ENCODE data around the gene DHRSX. TPM values are rescaled to one million over a fixed set of nuclear protein-coding genes. Genes with fewer than 3 reads are reported as not detected.

Gene DHRSX
- total and polyA plus RNA-seq, 3 experiments from 2014 or later: 21.5 to 26.6 (median 25.3) TPM

GRCh38 chrX:2336181-2336580 is 164.6 kb downstream of the DHRSX start:
- Histone ChIP-seq H3K9me3 (ENCODE audit: low read length) (no peaks in the 10 kb centered on the region), H3K36me3 (ENCODE audit: insufficient read depth, low read length) (no peaks in the 10 kb centered on the region), H3K27ac (ENCODE audit: low read depth, low read length) (no peak overlapping the region), H3K4me3 (ENCODE audit: low read length) (no peak overlapping the region), H3K27me3 (ENCODE audit: insufficient read depth, low read length, poor library complexity, severe bottlenecking) (no peaks in the 10 kb centered on the region), H3K4me1 (ENCODE audit: insufficient read depth, low read length) (no peaks in the 10 kb centered on the region)
- no peak for DNase-seq
- Mint-ChIP-seq H3K9me3 (peaks cover 0 to 16% (median 5%) of the 10 kb centered on the region in 5 donors), H3K27ac (peak overlapping the region in 1 of 8 donors; percentile 75), H3K4me1 (no peaks in the 10 kb centered on the region), H3K27me3 (peaks cover 0 to 2% of the 10 kb centered on the region in 2 donors), H3K36me3 (peaks cover 13 to 43% (median 31%) of the 10 kb centered on the region in 3 donors), H3K4me3 (no peak overlapping the region)
- ChIA-PET CTCF (no interaction called here), POLR2A (no interaction called here)

- H3K27ac Mint-ChIP-seq: no peak overlapping the region
These were observed 166.5 kb downstream of the DHRSX start for GRCh38 chrX:2334237-2334636.

GRCh38 chrX:2332252-2332651 is 168.5 kb downstream of the DHRSX start:
- no peaks in the 10 kb centered on the region for H3K4me1 ChIP-seq (ENCODE audit: insufficient read depth, low read length)
- peaks cover 0 to 2% of the 10 kb centered on the region in 2 donors for H3K27me3 Mint-ChIP-seq
- no peak overlapping the region for H3K4me3 ChIP-seq (ENCODE audit: low read length)
- peaks cover 1 to 11% (median 4%) of the 10 kb centered on the region in 3 donors for H3K36me3 Mint-ChIP-seq
- no peak overlapping the region for H3K4me3 Mint-ChIP-seq
- no peaks in the 10 kb centered on the region for H3K9me3 ChIP-seq (ENCODE audit: low read length)
- DNase-seq: no peak
- POLR2A ChIA-PET: no interaction called here
- no peak overlapping the region for H3K27ac ChIP-seq (ENCODE audit: low read depth, low read length)
- H3K27ac Mint-ChIP-seq: no peak overlapping the region
- no peaks in the 10 kb centered on the region for H3K9me3 Mint-ChIP-seq
- CTCF ChIA-PET: no interaction called here
- no peaks in the 10 kb centered on the region for H3K36me3 ChIP-seq (ENCODE audit: insufficient read depth, low read length)
- no peaks in the 10 kb centered on the region for H3K27me3 ChIP-seq (ENCODE audit: insufficient read depth, low read length, poor library complexity, severe bottlenecking)
- no peaks in the 10 kb centered on the region for H3K4me1 Mint-ChIP-seq

More at GRCh38 chrX:2334237-2334636, 166.5 kb downstream of the DHRSX start:
- Histone ChIP-seq H3K4me3 (ENCODE audit: low read length) (no peak overlapping the region), H3K27ac (ENCODE audit: low read depth, low read length) (no peak overlapping the region), H3K4me1 (ENCODE audit: insufficient read depth, low read length) (no peaks in the 10 kb centered on the region), H3K9me3 (ENCODE audit: low read length) (no peaks in the 10 kb centered on the region), H3K36me3 (ENCODE audit: insufficient read depth, low read length) (no peaks in the 10 kb centered on the region), H3K27me3 (ENCODE audit: insufficient read depth, low read length, poor library complexity, severe bottlenecking) (no peaks in the 10 kb centered on the region)
- Mint-ChIP-seq H3K27me3 (peaks cover 0 to 2% of the 10 kb centered on the region in 2 donors), H3K36me3 (peaks cover 5 to 27% (median 14%) of the 10 kb centered on the region in 3 donors), H3K4me3 (no peak overlapping the region), H3K9me3 (peaks cover 0 to 5% (median 0%) of the 10 kb centered on the region in 5 donors), H3K4me1 (no peaks in the 10 kb centered on the region)
- ChIA-PET POLR2A (no interaction called here), CTCF (no interaction called here)
- no peak for DNase-seq

GRCh38 chrX:2330910-2331309 is 169.9 kb downstream of the DHRSX start:
- no peak for DNase-seq
- ChIA-PET POLR2A (no interaction called here), CTCF (no interaction called here)
- no peak overlapping the region for H3K27ac ChIP-seq (ENCODE audit: low read depth, low read length)
- no peaks in the 10 kb centered on the region for H3K4me1 ChIP-seq (ENCODE audit: insufficient read depth, low read length)
- Mint-ChIP-seq H3K9me3 (no peaks in the 10 kb centered on the region), H3K27me3 (peaks cover 0 to 2% of the 10 kb centered on the region in 2 donors), H3K27ac (peak overlapping the region in 2 of 8 donors; percentile 0 to 2), H3K36me3 (peaks cover 0 to 6% (median 3%) of the 10 kb centered on the region in 3 donors), H3K4me3 (no peak overlapping the region), H3K4me1 (peaks cover 0 to under 1% (median 0%) of the 10 kb centered on the region in 3 donors)
- H3K4me3 ChIP-seq (ENCODE audit: low read length): no peak overlapping the region
- H3K36me3 ChIP-seq (ENCODE audit: insufficient read depth, low read length): no peaks in the 10 kb centered on the region
- no peaks in the 10 kb centered on the region for H3K27me3 ChIP-seq (ENCODE audit: insufficient read depth, low read length, poor library complexity, severe bottlenecking)
- no peaks in the 10 kb centered on the region for H3K9me3 ChIP-seq (ENCODE audit: low read length)

- DNase-seq: no peak
- Mint-ChIP-seq H3K4me3 (no peak overlapping the region), H3K4me1 (peaks cover 0 to 5% (median 2%) of the 10 kb centered on the region in 3 donors), H3K27ac (peak overlapping the region in 2 of 8 donors; percentile 0 to 2), H3K9me3 (peaks cover 0 to 2% (median 0%) of the 10 kb centered on the region in 5 donors), H3K27me3 (peaks cover 0 to 2% of the 10 kb centered on the region in 2 donors), H3K36me3 (peaks cover 2 to 7% (median 3%) of the 10 kb centered on the region in 3 donors)
- no peaks in the 10 kb centered on the region for H3K9me3 ChIP-seq (ENCODE audit: low read length)
- H3K4me1 ChIP-seq (ENCODE audit: insufficient read depth, low read length): no peaks in the 10 kb centered on the region
- H3K4me3 ChIP-seq (ENCODE audit: low read length): no peak overlapping the region
- H3K27me3 ChIP-seq (ENCODE audit: insufficient read depth, low read length, poor library complexity, severe bottlenecking): no peaks in the 10 kb centered on the region
- CTCF ChIA-PET: no interaction called here
- no peaks in the 10 kb centered on the region for H3K36me3 ChIP-seq (ENCODE audit: insufficient read depth, low read length)
- POLR2A ChIA-PET: no interaction called here
- H3K27ac ChIP-seq (ENCODE audit: low read depth, low read length): no peak overlapping the region
These were observed 170.3 kb downstream of the DHRSX start for GRCh38 chrX:2330487-2330886.

GRCh38 chrX:2327423-2327822 is 173.4 kb downstream of the DHRSX start:
- Histone ChIP-seq H3K27ac (ENCODE audit: low read depth, low read length) (no peak overlapping the region), H3K4me3 (ENCODE audit: low read length) (no peak overlapping the region), H3K9me3 (ENCODE audit: low read length) (no peaks in the 10 kb centered on the region), H3K4me1 (ENCODE audit: insufficient read depth, low read length) (no peaks in the 10 kb centered on the region), H3K27me3 (ENCODE audit: insufficient read depth, low read length, poor library complexity, severe bottlenecking) (no peaks in the 10 kb centered on the region), H3K36me3 (ENCODE audit: insufficient read depth, low read length) (no peaks in the 10 kb centered on the region)
- ChIA-PET CTCF (no interaction called here), POLR2A (no interaction called here)
- Mint-ChIP-seq H3K27ac (no peak overlapping the region), H3K36me3 (peaks cover 0 to 8% (median 4%) of the 10 kb centered on the region in 3 donors), H3K27me3 (peaks cover 0 to 2% of the 10 kb centered on the region in 2 donors), H3K4me1 (peaks cover 0 to 15% (median 7%) of the 10 kb centered on the region in 3 donors), H3K9me3 (peaks cover 0 to 7% (median 0%) of the 10 kb centered on the region in 5 donors), H3K4me3 (no peak overlapping the region)
- DNase-seq: no peak

- ChIA-PET CTCF (no interaction called here), POLR2A (no interaction called here)
- H3K4me1 ChIP-seq (ENCODE audit: insufficient read depth, low read length): no peaks in the 10 kb centered on the region
- H3K4me3 ChIP-seq (ENCODE audit: low read length): peak overlapping the region; percentile 21
- no peak overlapping the region for H3K27ac ChIP-seq (ENCODE audit: low read depth, low read length)
- H3K27ac Mint-ChIP-seq: peak overlapping the region; percentile 68 to 98 (median 88)
- peak; percentile 12 to 61 (median 51) for DNase-seq
- H3K9me3 ChIP-seq (ENCODE audit: low read length): no peaks in the 10 kb centered on the region
- peaks cover 0 to 15% (median 7%) of the 10 kb centered on the region in 3 donors for H3K4me1 Mint-ChIP-seq
- no peaks in the 10 kb centered on the region for H3K36me3 ChIP-seq (ENCODE audit: insufficient read depth, low read length)
- peaks cover 0 to 7% (median 2%) of the 10 kb centered on the region in 5 donors for H3K9me3 Mint-ChIP-seq
- H3K4me3 Mint-ChIP-seq: peak overlapping the region; percentile 81 to 98 (median 94)
- H3K27me3 ChIP-seq (ENCODE audit: insufficient read depth, low read length, poor library complexity, severe bottlenecking): no peaks in the 10 kb centered on the region
- H3K36me3 Mint-ChIP-seq: peaks cover 0 to 8% (median 4%) of the 10 kb centered on the region in 3 donors
- H3K27me3 Mint-ChIP-seq: peaks cover 0 to 2% of the 10 kb centered on the region in 2 donors
These were observed 175.5 kb downstream of the DHRSX start for GRCh38 chrX:2325076-2325784.

GRCh38 chrX:2324151-2324550 is 176.6 kb downstream of the DHRSX start:
- H3K4me1 Mint-ChIP-seq: peaks cover 0 to 15% (median 7%) of the 10 kb centered on the region in 3 donors

More at GRCh38 chrX:2324151-2324550, 176.6 kb downstream of the DHRSX start:
- no peak overlapping the region for H3K4me3 ChIP-seq (ENCODE audit: low read length)
- POLR2A ChIA-PET: no interaction called here
- H3K4me1 ChIP-seq (ENCODE audit: insufficient read depth, low read length): no peaks in the 10 kb centered on the region
- no peak overlapping the region for H3K27ac ChIP-seq (ENCODE audit: low read depth, low read length)
- CTCF ChIA-PET: no interaction called here
- Mint-ChIP-seq H3K27me3 (peaks cover 0 to 2% of the 10 kb centered on the region in 2 donors), H3K9me3 (peaks cover 0 to 7% (median 2%) of the 10 kb centered on the region in 5 donors), H3K36me3 (peaks cover 0 to 10% (median 4%) of the 10 kb centered on the region in 3 donors), H3K27ac (peak overlapping the region in 5 of 8 donors; percentile 26 to 82 (median 39)), H3K4me3 (peak overlapping the region in 5 of 7 donors; percentile 23 to 97 (median 89))
- no peaks in the 10 kb centered on the region for H3K9me3 ChIP-seq (ENCODE audit: low read length)
- no peaks in the 10 kb centered on the region for H3K27me3 ChIP-seq (ENCODE audit: insufficient read depth, low read length, poor library complexity, severe bottlenecking)
- no peaks in the 10 kb centered on the region for H3K36me3 ChIP-seq (ENCODE audit: insufficient read depth, low read length)
- DNase-seq: no peak
